ENCODE data around the gene LIM2.

DNA sequence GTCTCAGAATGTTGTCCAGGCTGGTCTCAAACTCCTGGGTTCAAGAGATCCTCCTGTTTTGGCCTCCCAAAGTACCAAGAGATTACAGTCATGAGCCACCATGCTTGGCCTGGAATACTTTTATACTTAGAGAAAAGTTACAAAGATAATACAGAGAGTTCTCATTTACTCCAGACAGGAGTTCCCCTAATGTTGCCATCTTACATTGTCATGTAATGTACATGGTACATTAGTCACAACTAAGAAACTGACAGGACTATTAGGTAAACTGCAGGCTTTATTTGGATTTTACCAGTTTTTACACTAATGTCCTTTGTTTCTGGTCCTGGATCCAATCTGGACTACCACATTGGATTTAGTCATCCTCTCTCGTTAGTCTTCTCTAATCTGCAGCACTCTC, 4.9 kb upstream of the LIM2 start:
- no peak for TF ChIP-seq KDM5A (IDR thresholded peaks at IDR 0.05; ENCODE audit: low read length)
- TF ChIP-seq CREB1 (IDR thresholded peaks at IDR 0.05) = no peak
- TF ChIP-seq CTCF (IDR thresholded peaks at IDR 0.05; ENCODE audit: control extremely low read depth in 1 of 3, insufficient read depth in 1 of 3, low read depth in 1 of 3, low read length in 3 of 3) = no peak

Measured in H1 (cell line).